HG02852 (cell line): ENCODE data around the gene SHISA9.

Experiments used
- ATAC-seq: cut with Tn5 transposase; IDR thresholded peaks from one replicate; pipeline ENCODE4 v1.9.1; 2021; ENCODE audit warnings: mild to moderate bottlenecking, moderate library complexity; ENCODE audit not compliant: unreplicated experiment

Gene SHISA9

GRCh38 chr16:13110124-13110796 lies 208.9 kb downstream of the SHISA9 start:
- no peak for ATAC-seq

GRCh38 chr16:13111747-13112146 lies 210.3 kb downstream of the SHISA9 start:
- ATAC-seq, result no peak

GRCh38 chr16:13113741-13114140 lies 212.3 kb downstream of the SHISA9 start:
- no peak for ATAC-seq

GRCh38 chr16:13118091-13118490 lies 216.7 kb downstream of the SHISA9 start:
- ATAC-seq, result no peak

GRCh38 chr16:13120091-13120490 lies 218.7 kb downstream of the SHISA9 start:
- no peak for ATAC-seq

- ATAC-seq, result no peak
Observed at GRCh38 chr16:13120557-13120956, 219.2 kb downstream of the SHISA9 start.

- no peak for ATAC-seq
Observed at GRCh38 chr16:13123991-13124390, 222.6 kb downstream of the SHISA9 start.

- ATAC-seq, result no peak
Observed at GRCh38 chr16:13127144-13127543, 225.7 kb downstream of the SHISA9 start.

- no peak for ATAC-seq
Observed at GRCh38 chr16:13130586-13130985, 229.2 kb downstream of the SHISA9 start.

GRCh38 chr16:13134836-13135235 lies 233.4 kb downstream of the SHISA9 start:
- no peak for ATAC-seq

GRCh38 chr16:13136901-13137300 lies 235.5 kb downstream of the SHISA9 start:
- ATAC-seq, result no peak

GRCh38 chr16:13138528-13138927 lies 237.1 kb downstream of the SHISA9 start:
- no peak for ATAC-seq

- no peak for ATAC-seq
Observed at GRCh38 chr16:13139661-13140241, 238.4 kb downstream of the SHISA9 start.

- ATAC-seq, result no peak
Observed at GRCh38 chr16:13143551-13143950, 242.2 kb downstream of the SHISA9 start.

- no peak for ATAC-seq
Observed at GRCh38 chr16:13146829-13147228, 245.4 kb downstream of the SHISA9 start.

- ATAC-seq, result no peak
Observed at GRCh38 chr16:13148294-13148693, 246.9 kb downstream of the SHISA9 start.

- no peak for ATAC-seq
Observed at GRCh38 chr16:13148836-13149235, 247.4 kb downstream of the SHISA9 start.

- ATAC-seq, result no peak
Observed at GRCh38 chr16:13150181-13150885, 248.9 kb downstream of the SHISA9 start.

- ATAC-seq, result no peak
Observed at GRCh38 chr16:13153696-13154095, 252.3 kb downstream of the SHISA9 start.

- no peak for ATAC-seq
Observed at GRCh38 chr16:13154799-13155198, 253.4 kb downstream of the SHISA9 start.

GRCh38 chr16:13155377-13155776 lies 254.0 kb downstream of the SHISA9 start:
- ATAC-seq, result no peak

GRCh38 chr16:13155780-13156179 lies 254.4 kb downstream of the SHISA9 start:
- no peak for ATAC-seq
